Activated CD8-positive, alpha-beta memory T cell treated with anti-CD3 and anti-CD28 coated beads for 36 hours (primary cell): ENCODE measurements around the gene AP3D1. TPM values are rescaled to one million over a fixed set of nuclear protein-coding genes. Genes with fewer than 3 reads are reported as not detected.

Experiments used
- CTCF ChIA-PET: fragments of 350-600 bp; sonication (Branson Sonifier 250); formaldehyde crosslinking; loops from one replicate; lab custom pipeline; 2021; ENCODE audit warnings: antibody characterized with exemption; lab: Charles Lee
- POLR2A ChIA-PET: fragments of 350-600 bp; sonication (Branson Sonifier 250); formaldehyde crosslinking; loops from one replicate; lab custom pipeline; 2021; ENCODE audit warnings: antibody characterized with exemption; lab: Charles Lee
- total RNA-seq, 2 experiments: library from RNA; stranded (reverse); gene quantifications; one replicate each; pipeline ENCODE4 v1.2.3, GENCODE V29; 2021

The AP3D1 gene
- total RNA-seq, 2 experiments from 2014 or later = 94.2 to 103 TPM

DNA sequence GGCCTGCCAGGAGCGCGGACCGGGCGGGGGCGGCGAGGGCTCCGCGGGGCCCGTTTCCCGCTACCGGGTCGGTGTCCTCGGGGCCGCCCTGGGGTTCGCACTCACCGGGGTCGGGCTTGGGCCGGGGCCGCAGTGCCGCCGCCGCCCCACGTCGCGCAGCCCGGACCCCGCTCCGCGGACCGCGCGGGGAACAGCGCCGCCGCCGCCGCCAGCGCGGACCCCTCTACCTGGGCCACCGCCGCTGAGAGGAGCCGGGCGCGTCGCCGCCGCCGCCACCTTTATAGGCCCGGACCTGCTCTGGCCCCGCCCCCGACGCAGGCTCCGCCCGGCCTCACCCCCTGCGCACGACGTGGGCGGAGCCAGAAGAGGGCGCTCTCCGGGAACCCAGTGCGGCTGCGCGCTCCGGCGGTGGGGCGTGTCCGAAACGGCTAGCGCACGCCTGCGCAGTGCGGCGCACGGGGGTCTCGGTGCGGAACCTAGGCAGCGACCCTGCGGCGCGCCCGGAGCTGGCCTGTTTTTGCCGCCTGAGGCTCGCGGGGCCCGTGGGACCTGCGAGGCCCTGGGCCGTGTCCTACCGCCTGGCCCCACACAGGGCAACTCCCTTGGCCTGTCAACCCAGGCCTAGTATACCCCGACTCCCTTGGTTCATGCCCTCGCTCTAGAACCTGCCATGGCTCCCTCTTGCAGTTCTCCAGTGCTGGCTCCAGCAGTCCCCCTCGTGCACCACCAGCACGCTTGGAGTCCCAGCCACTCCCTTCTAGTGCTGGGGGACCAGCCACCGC is 100.2 kb downstream of the AP3D1 start, which contains the start of gene MKNK2:
Gene MKNK2 (minus strand): TSS at position 254 of the 782 bp plus-strand sequence. CDS start 393 bp downstream, outside the sequence.
- CTCF ChIA-PET = interaction anchor here (0.8 to 2.7 kb wide), 11 partner anchors 9 to 1129 kb away, joined by 3 to 13 read pairs (median 6); no protein-coding TSS in a partner anchor
- POLR2A ChIA-PET = interaction anchor here (0.5 to 2.2 kb wide), 8 partner anchors 9 to 32 kb away, joined by 3 to 33 read pairs (median 6); no protein-coding TSS in a partner anchor

Other genes starting within 250 kb of the AP3D1 start
- 1 to 10 TPM; 7.3 to 8.0 TPM for gene ADAT3, start 246.2 kb downstream of the AP3D1 start, total RNA-seq
- 10 to 100 TPM; 43.6 to 48.6 TPM for gene SCAMP4, start 246.2 kb downstream of the AP3D1 start, total RNA-seq
- 10 to 100 TPM; 62.9 to 64.7 TPM for gene CSNK1G2, start 210.4 kb downstream of the AP3D1 start, total RNA-seq
- gene BTBD2, start 135.9 kb downstream of the AP3D1 start, total RNA-seq = 10 to 100 TPM; 17.0 to 24.8 TPM
- gene MKNK2, start 100.3 kb downstream of the AP3D1 start, total RNA-seq = 100 to 1,000 TPM; 164 to 171 TPM
- 100 to 1,000 TPM; 173 to 181 TPM for gene MOB3A, start 55.2 kb downstream of the AP3D1 start, total RNA-seq
- gene IZUMO4, start 54.7 kb downstream of the AP3D1 start, total RNA-seq = 1 to 10 TPM; 7.5 to 8.5 TPM
- gene DOT1L, start 12.4 kb upstream of the AP3D1 start, total RNA-seq = 10 to 100 TPM; 84.1 to 86.3 TPM
- 10 to 100 TPM; 87.0 to 90.6 TPM for gene PLEKHJ1, start 84.8 kb upstream of the AP3D1 start, total RNA-seq
- gene SF3A2, start 85.3 kb upstream of the AP3D1 start, total RNA-seq = 100 to 1,000 TPM; 133 to 142 TPM
- gene AMH, start 97.8 kb upstream of the AP3D1 start, total RNA-seq = 1 to 10 TPM; 5.9 to 6.3 TPM
- gene JSRP1, start 104.9 kb upstream of the AP3D1 start, total RNA-seq = 1 to 10 TPM in 1 of 2 experiments, under 1 TPM in 1; 0.61 to 1.3 TPM
- under 1 TPM in 1 of 2 experiments, not detected in 1; 0.06 TPM for gene PEAK3, start 130.6 kb upstream of the AP3D1 start, total RNA-seq
- under 1 TPM; 0.15 to 0.17 TPM for gene LINGO3, start 156.6 kb upstream of the AP3D1 start, total RNA-seq
- gene LSM7, start 177.0 kb upstream of the AP3D1 start, total RNA-seq = 100 to 1,000 TPM; 170 to 175 TPM
- gene SPPL2B, start 177.1 kb upstream of the AP3D1 start, total RNA-seq = 10 to 100 TPM; 44.5 to 45.0 TPM
- gene TMPRSS9, start 208.7 kb upstream of the AP3D1 start, total RNA-seq = not detected